Measurements from ENCODE around the gene ENPP6.
"Not testable (repeated sequence)": the region's sequence is repeated elsewhere in the genome, so short reads cannot be mapped to it uniquely, and the experiment has no call there.

ENPP6 gene

DNA sequence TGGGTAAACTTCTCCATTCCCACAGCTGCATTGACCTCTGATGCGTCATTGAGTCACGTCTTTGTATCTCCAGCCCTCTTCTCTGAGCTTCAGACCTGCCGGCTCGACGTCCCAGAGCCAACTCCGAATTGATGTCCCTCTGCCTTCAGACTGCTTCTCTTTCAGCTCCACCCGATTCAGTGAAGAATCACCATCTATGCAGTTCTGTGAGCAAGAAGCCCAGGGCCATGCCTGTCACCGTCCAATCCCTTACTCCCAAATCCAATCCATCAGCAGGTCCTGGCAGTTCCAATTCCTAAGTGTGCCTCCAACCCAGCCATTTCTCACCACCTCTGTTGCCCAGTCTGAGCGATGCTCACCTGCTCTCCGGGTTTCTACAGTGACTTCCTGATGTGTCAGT is 70.7 kb downstream of the ENPP6 start:
- DNase-seq: no peak

- DNase-seq: no peak
Observed at GRCh38 chr4:184145596-184145995, 72.1 kb downstream of the ENPP6 start.

DNA sequence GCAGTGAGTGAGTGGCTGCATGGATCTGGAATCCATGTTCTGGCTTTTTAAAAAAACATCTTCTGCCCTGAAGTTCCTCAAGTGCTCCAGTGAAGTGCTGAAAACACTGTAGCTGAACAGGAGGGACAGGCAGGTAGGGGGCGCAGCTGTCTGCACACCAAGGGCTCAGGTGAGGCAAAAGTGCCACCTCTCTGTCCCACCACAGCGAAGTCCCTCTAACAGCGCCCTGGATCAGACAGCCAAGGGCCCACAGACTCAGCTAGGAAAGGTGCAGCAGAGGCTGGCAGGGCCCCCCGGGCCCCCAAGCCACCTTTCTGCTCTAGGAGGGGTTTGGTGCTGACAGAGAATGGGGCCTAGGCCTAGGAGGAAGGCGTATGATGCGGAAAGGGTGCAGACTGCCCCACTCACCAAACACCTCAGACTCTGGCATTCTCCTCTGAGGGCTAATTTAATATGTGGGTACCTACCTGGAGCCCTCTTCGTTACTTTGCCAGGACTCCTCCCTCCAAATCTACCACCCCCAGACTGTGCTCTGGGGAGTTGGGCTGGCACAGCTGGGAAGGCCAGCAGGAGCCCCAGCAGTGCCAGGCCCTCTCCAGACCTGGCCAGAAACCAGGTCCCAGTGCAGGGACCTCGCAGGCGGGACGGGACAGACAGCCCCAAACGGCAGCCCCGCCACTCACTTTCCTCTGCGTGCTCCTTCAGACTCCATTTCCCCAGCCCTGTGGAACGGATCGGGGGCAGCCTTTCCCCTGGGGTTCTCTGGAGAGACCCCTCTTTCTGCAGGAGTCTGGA is 73.7 kb downstream of the ENPP6 start:
- DNase-seq: no peak

- DNase-seq: no peak
Observed at GRCh38 chr4:184142121-184143000, 75.3 kb downstream of the ENPP6 start.

DNA sequence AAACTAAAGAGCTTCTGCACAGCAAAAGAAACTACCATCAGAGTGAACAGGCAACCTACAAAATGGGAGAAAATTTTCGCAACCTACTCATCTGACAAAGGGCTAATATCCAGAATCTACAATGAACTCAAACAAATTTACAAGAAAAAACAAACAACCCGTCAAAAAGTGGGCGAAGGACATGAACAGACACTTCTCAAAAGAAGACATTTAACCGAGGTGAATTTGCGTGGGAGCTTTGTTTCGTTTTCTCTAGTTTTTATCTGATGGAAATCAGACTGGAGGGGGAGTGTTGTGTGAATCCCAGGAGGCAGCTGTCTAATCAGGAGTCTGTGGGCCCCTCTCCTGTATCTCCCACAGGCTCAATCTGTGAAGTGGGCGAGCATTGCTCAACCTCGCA is 76.8 kb downstream of the ENPP6 start:
- not testable (repeated sequence) for DNase-seq

DNA sequence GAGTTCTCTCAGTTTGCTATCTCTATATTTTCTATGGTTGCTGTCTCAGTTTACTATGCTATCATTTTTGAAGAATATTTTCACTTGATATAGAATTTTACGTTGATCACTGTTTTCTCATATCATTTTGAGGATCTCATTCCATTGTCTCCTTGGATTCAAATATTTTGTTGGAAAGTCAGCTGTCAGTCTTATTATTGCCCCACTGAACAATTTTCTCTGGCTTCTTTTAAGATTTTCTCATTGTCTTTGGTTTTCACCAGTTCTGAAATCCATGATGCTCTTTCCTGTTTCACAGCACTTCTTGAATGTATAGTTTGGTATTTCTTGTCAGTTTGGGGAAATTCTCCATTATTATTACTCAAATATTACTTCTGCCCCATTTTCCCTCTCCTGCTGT is 81.1 kb downstream of the ENPP6 start:
- DNase-seq: no peak

GRCh38 chr4:184126800-184127199 is 90.9 kb downstream of the ENPP6 start:
- no peak for DNase-seq

DNA sequence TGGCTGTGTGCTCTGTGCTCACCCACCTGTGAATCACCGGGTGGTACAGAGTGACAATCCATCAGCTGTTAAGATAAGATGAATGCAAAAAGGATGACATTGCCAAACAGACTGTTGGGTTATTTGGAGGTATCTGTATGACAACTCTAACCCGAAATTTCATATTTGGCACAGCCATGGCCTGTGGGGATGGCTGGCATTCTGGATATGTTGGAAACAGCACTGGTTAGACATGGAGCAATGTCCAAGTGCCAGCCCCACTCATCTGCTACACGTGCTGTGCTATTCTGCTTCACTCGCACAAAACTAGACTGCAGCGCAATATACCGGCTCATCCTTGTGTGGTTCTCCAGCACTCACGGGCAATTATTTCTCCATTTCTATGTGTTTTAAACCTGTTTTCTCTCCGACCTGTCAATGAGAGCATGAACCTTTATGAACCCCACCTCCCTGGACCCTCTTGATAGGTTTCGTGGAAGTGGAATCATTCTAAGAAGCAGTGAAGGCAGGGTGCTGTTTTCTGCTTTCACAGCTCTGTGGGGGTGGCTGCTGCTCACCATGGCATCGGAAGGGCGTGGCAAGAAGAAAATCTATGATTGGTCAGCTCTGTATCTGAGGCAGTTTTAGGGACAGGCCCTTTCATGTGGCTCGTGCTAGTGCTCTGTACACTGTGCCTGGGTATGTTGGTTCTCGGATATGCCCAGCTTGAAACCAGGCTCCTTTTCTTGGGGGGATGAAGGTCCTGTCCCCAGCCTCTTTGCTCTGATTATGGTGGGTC is 94.9 kb downstream of the ENPP6 start:
- no peak for DNase-seq

- no peak for DNase-seq
Observed at GRCh38 chr4:184120549-184121127, 97.0 kb downstream of the ENPP6 start.

GRCh38 chr4:184117662-184118199 is 99.9 kb downstream of the ENPP6 start:
- peak; percentile 23 for DNase-seq

DNA sequence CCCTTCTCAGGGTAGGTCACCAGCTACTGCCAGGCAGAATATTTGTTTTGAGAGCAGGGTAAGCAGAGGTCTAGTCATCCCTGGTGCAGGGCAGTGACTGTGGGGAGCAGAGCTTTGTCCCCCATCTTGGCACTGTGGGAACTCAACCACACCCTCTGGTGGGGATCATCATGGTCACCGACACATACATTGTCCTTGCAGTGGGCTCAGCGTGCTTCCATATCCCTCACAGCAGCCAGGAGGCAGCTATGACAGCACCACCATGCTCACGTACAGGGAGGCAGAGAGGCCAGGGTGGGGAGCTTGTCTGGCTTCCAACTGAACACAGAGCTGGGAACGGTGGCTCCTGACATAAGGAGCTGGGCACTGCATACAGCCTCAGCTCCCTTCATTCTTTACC is 102.3 kb downstream of the ENPP6 start:
- no peak for DNase-seq

DNA sequence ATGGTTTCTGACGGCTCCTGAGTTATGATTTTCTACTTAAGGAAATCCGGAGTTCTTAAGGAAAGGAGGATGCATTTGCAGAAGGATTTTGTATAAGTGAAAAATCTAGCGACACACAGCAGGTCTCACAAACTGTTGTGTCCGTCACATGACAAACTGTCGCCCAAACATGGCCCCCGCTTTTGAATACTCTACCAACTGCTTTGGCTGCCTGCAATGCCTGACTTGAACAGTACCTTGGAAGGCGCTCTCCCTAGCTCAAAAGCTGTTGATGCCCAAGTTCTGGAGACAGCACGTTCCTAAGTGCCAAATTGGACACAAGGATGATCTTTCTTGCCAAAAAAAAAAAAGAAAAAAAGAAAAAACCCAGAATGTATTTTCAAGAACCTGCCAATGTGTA is 103.2 kb downstream of the ENPP6 start:
- no peak for DNase-seq

DNA sequence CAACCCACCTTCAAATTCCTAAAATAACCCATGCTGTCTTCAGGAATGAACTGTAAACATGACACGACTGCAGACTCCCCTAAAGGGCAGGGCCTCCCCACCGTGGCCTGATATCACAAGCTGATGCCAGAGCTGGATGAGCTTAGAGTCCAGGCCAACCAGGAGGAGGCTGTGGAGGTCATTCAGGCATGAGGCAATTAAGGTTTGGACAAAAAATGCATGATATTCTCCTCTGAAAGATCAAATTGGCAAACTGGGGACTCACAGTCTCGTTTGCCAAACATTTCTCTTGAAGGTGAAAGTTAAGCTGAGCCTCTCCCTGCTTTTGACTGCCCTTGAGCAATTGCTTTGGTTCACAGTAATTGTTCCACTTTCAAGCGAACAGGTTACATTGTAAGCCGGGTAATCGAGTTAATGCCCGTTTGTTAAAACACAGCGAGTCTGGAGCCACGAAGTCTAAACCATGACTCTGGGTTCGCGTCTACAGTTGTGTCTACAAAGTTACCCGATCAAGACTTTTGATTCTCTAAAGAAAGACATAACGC is 105.6 kb downstream of the ENPP6 start:
- DNase-seq: no peak

- no peak for DNase-seq
Observed at GRCh38 chr4:184111233-184111832, 106.3 kb downstream of the ENPP6 start.

DNA sequence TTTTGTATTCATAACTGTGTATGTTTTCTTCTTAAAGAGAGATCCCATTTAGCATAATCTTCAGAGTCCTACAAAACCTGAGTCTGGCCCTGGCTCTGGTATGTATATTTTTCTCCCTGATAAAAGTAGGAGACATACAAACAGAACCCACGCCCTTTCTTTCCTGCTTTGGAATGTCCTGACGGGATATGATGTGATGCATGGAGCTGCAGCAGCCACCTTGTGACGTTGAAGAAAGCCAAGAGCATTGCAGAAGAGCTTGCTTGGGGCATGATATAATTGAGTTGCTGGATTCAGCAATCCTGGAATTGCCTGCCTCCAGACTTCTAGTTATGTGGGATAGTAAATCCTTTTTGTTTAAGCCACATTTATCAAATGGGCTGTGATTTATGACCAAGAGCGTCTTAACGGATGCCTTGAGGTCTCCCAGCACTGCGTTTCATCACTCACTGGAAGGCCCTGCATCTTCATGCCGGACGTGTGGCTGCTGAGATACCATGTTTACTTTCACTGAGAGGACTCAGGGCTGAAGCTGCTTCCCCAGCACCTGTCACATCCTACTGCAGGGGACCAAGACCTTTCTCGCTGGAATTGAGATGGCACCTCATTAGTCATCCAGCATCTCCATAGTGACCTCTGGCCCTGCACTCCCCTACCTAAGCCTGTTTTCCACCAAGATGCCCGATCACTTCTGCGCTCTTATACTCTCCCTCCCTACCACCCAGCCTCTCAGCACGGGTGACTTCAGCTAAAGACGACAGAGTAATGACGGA is 107.0 kb downstream of the ENPP6 start:
- DNase-seq: no peak

- DNase-seq: no peak
Observed at GRCh38 chr4:184108006-184108501, 109.6 kb downstream of the ENPP6 start.

GRCh38 chr4:184104419-184105101 is 113.1 kb downstream of the ENPP6 start:
- no peak for DNase-seq

- DNase-seq: no peak
Observed at GRCh38 chr4:184103527-184104264, 114.0 kb downstream of the ENPP6 start.

- no peak for DNase-seq
Observed at GRCh38 chr4:184102927-184103326, 114.7 kb downstream of the ENPP6 start.

GRCh38 chr4:184102488-184102887 is 115.2 kb downstream of the ENPP6 start:
- no peak for DNase-seq

All from activated CD8-positive, alpha-beta memory T cell treated with anti-CD3 and anti-CD28 coated beads, Interleukin-2, amount 50 U/mL, for 48 hours (primary cell).